ENCODE results near the gene LIPC.

DNA sequence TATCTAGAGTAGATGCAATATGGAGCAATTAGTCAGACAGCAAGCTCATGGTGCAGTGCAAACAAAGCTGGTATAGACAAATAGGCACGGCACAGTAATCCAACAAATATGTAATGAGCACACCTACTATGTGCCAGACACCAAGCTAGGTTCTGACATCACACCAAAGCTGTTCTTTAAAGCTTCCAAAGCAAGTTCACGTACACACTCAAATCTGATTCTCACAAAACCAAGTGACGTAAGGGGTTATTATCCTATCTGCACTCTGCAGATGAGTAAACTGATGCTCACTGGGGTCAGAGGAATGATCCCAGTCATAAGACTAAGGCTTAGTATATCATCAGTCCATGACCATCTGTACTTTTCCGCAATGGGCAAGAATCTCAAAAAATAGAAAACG is 27.8 kb upstream of the LIPC start:
- TF ChIP-seq POLR2A (IDR thresholded peaks at IDR 0.05; ENCODE audit: low read length) (no peak), GATA1 (IDR thresholded peaks at IDR 0.05; ENCODE audit: low read depth, low read length) (no peak)

Data from erythroblast (primary cell).